ENCODE results near the gene TACSTD2.

DNA sequence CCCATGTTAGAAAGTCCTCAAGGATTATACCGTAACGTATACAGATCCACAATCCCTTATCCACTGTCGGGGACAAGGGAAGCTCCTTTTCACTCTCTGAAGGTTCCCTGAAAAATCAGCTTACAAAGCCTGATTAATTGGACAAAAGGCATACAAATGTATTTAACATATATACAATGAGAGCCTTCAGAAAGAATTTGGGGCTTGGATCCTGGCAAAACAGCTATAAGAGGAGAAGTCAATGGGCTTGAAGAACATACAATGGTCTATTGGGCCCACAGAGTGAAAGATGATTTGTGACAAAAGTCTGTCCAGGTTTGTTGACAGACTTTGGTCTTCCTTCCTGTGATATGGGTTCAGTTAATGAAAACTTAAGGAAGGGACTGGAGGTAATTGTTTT, 10.7 kb downstream of the TACSTD2 start:
- no peak for TF ChIP-seq CTCF (IDR thresholded peaks at IDR 0.05)
- TF ChIP-seq EZH2 (IDR thresholded peaks at IDR 0.05; ENCODE audit: borderline replicate concordance, insufficient read depth, low read depth, low read length, poor library complexity, severe bottlenecking) = no peak
